ENCODE results near the gene CASQ2. TPM values are rescaled to one million over a fixed set of nuclear protein-coding genes. Genes with fewer than 3 reads are reported as not detected.

The CASQ2 gene
- total and polyA plus RNA-seq, 2 donors (not counting 1 experiment from before 2014, with no cell fraction given), result not detected

- no peak for DNase-seq
- no peak for ATAC-seq (ENCODE audit: low read depth)
- CTCF ChIA-PET, result interaction anchor here (0.6 kb wide), 1 partner anchor 39 kb away, joined by 3 read pairs; no protein-coding TSS in a partner anchor
- POLR2A ChIA-PET, result no interaction called here
- H3K4me3 ChIP-seq (ENCODE audit: control extremely low read depth in 1 of 5, extremely low read depth in 1 of 5, insufficient read depth in 1 of 5, low read depth in 2 of 5, low read length in 4 of 5), result no peak overlapping the region
- intact Hi-C loops (cut with micrococcal nuclease), result no loop called here
- H4K20me1 ChIP-seq (ENCODE audit: control insufficient read depth, insufficient read depth, low read length, poor library complexity, severe bottlenecking), result no peaks in the 10 kb centered on the region
- Mint-ChIP-seq H3K27ac (no peak overlapping the region), H3K9me3 (ENCODE audit: insufficient read depth) (no peaks in the 10 kb centered on the region), H3K4me3 (no peak overlapping the region), H3K27me3 (no peaks in the 10 kb centered on the region), H3K4me1 (no peaks in the 10 kb centered on the region)
- no peaks in the 10 kb centered on the region for H3K36me3 ChIP-seq (replicated peaks in 1 of 2; ENCODE audit: control extremely low read depth in 1 of 2, control insufficient read depth in 1 of 2, extremely low read depth in 1 of 2, insufficient read depth in 2 of 2, low read length in 1 of 2)
- H3K27ac ChIP-seq (ENCODE audit: low read length in 2 of 2), result no peak overlapping the region
- H3K27me3 ChIP-seq (replicated peaks in 1 of 4; ENCODE audit: control extremely low read depth in 1 of 4, control insufficient read depth in 3 of 4, insufficient read depth in 4 of 4, low read length in 3 of 4), result no peaks in the 10 kb centered on the region
- H3K4me2 ChIP-seq (replicated peaks; ENCODE audit: low read depth, low read length, poor library complexity, severe bottlenecking), result no peak overlapping the region
- H3K9me3 ChIP-seq (ENCODE audit: control extremely low read depth in 1 of 3, control insufficient read depth in 2 of 3, insufficient read depth in 1 of 3, low read length in 2 of 3), result no peaks in the 10 kb centered on the region
- no peak overlapping the region for H2AFZ ChIP-seq (ENCODE audit: insufficient read depth, low read depth, low read length, poor library complexity, severe bottlenecking)
- H3K79me2 ChIP-seq (ENCODE audit: control insufficient read depth, insufficient read depth, low read length), result no peaks in the 10 kb centered on the region
- no peak overlapping the region for H3K9ac ChIP-seq (ENCODE audit: low read length)
- 94% methylated on average over 3 of the region's 3 CpGs for WGBS (ENCODE audit: insufficient coverage)
- H3K4me1 ChIP-seq (ENCODE audit: control insufficient read depth in 2 of 2, insufficient read depth in 2 of 2, low read length in 2 of 2), result no peaks in the 10 kb centered on the region
- no peak for TF ChIP-seq EZH2 (IDR thresholded peaks at IDR 0.05; ENCODE audit: borderline replicate concordance, insufficient read depth, low read depth, low read length, poor library complexity, severe bottlenecking)
- TF ChIP-seq CTCF (IDR thresholded peaks at IDR 0.05), result no peak
Observed at GRCh38 chr1:115654125-115654524, 114.4 kb downstream of the CASQ2 start.

- ChIA-PET CTCF (no interaction called here), POLR2A (no interaction called here)
- Histone ChIP-seq H3K79me2 (ENCODE audit: control insufficient read depth, insufficient read depth, low read length) (no peaks in the 10 kb centered on the region), H3K9ac (ENCODE audit: low read length) (no peak overlapping the region), H3K4me2 (replicated peaks; ENCODE audit: low read depth, low read length, poor library complexity, severe bottlenecking) (no peak overlapping the region), H3K27ac (ENCODE audit: low read length in 2 of 2) (no peak overlapping the region), H3K4me3 (ENCODE audit: control extremely low read depth in 1 of 5, extremely low read depth in 1 of 5, insufficient read depth in 1 of 5, low read depth in 2 of 5, low read length in 4 of 5) (no peak overlapping the region), H3K36me3 (replicated peaks in 1 of 2; ENCODE audit: control extremely low read depth in 1 of 2, control insufficient read depth in 1 of 2, extremely low read depth in 1 of 2, insufficient read depth in 2 of 2, low read length in 1 of 2) (no peaks in the 10 kb centered on the region), H3K9me3 (ENCODE audit: control extremely low read depth in 1 of 3, control insufficient read depth in 2 of 3, insufficient read depth in 1 of 3, low read length in 2 of 3) (no peaks in the 10 kb centered on the region), H3K4me1 (ENCODE audit: control insufficient read depth in 2 of 2, insufficient read depth in 2 of 2, low read length in 2 of 2) (no peaks in the 10 kb centered on the region), H4K20me1 (ENCODE audit: control insufficient read depth, insufficient read depth, low read length, poor library complexity, severe bottlenecking) (no peaks in the 10 kb centered on the region), H2AFZ (ENCODE audit: insufficient read depth, low read depth, low read length, poor library complexity, severe bottlenecking) (no peak overlapping the region), H3K27me3 (replicated peaks in 1 of 4; ENCODE audit: control extremely low read depth in 1 of 4, control insufficient read depth in 3 of 4, insufficient read depth in 4 of 4, low read length in 3 of 4) (no peaks in the 10 kb centered on the region)
- Mint-ChIP-seq H3K27me3 (no peaks in the 10 kb centered on the region), H3K4me1 (no peaks in the 10 kb centered on the region), H3K4me3 (no peak overlapping the region), H3K9me3 (ENCODE audit: insufficient read depth) (no peaks in the 10 kb centered on the region), H3K27ac (no peak overlapping the region)
- ATAC-seq (ENCODE audit: low read depth) (no peak), DNase-seq (no peak)
- no CpG with 5 or more reads among the region's 2 CpGs for WGBS (ENCODE audit: insufficient coverage)
- no peak for TF ChIP-seq CTCF (IDR thresholded peaks at IDR 0.05)
- intact Hi-C loops (cut with micrococcal nuclease), result no loop called here
Observed at GRCh38 chr1:115652236-115652788, 116.2 kb downstream of the CASQ2 start.
